Astrocyte (in vitro differentiated cells and primary cell): ENCODE measurements around the gene TAOK2.

Experiments
- CTCF ChIP-seq: IDR thresholded peaks from 2 replicates; pipeline ENCODE4 v1.5.1; 2011; ENCODE audit warnings: low read depth, mild to moderate bottlenecking, inconsistent platforms, low read length, moderate library complexity; ENCODE audit not compliant: insufficient read depth
- EZH2 ChIP-seq: IDR thresholded peaks from 2 replicates; pipeline ENCODE4 v1.6.1; 2012; ENCODE audit warnings: mild to moderate bottlenecking, low read length, inconsistent platforms; ENCODE audit not compliant: insufficient read depth

- TF ChIP-seq CTCF (no peak), EZH2 (no peak)
Observed at GRCh38 chr16:30000735-30001631, 27.3 kb downstream of the TAOK2 start.
